Lung microvascular endothelial cell (primary cell): ENCODE measurements around the gene SCP2. TPM values are rescaled to one million over a fixed set of nuclear protein-coding genes. Genes with fewer than 3 reads are reported as not detected.

Experiments
- DNase-seq, 2 donors: peaks; one replicate each; pipeline versions ENCODE4 v3.0.0 to v3.0.0-alpha.2; 2010; ENCODE audit warnings: low read depth in 2 of 2
- total RNA-seq: library from RNA; depleted of rRNA; stranded (reverse); fragments of >200 nt; gene quantifications from 2 replicates; pipeline ENCODE4 v1.2.1, GENCODE V29; 2014

Gene SCP2
- total RNA-seq, 1 donor from 2014 or later, result 95.2 TPM

- DNase-seq, result no peak
Measured at GRCh38 chr1:53080769-53081168, 153.7 kb downstream of the SCP2 start.

GRCh38 chr1:53081384-53082066 is 154.4 kb downstream of the SCP2 start:
- no peak for DNase-seq

- DNase-seq, result no peak
Measured at GRCh38 chr1:53082826-53083455, 155.9 kb downstream of the SCP2 start.

GRCh38 chr1:53083636-53084588 is 156.8 kb downstream of the SCP2 start:
- no peak for DNase-seq

- DNase-seq, result no peak
Measured at GRCh38 chr1:53084589-53084971, 157.5 kb downstream of the SCP2 start.

GRCh38 chr1:53085405-53085804 is 158.3 kb downstream of the SCP2 start:
- DNase-seq, result no peak

GRCh38 chr1:53086491-53087070 is 159.5 kb downstream of the SCP2 start:
- DNase-seq, result no peak

GRCh38 chr1:53087332-53088285 is 160.5 kb downstream of the SCP2 start:
- no peak for DNase-seq

- DNase-seq, result no peak
Measured at GRCh38 chr1:53088616-53089300, 161.7 kb downstream of the SCP2 start.

- DNase-seq, result no peak
Measured at GRCh38 chr1:53089478-53090226, 162.6 kb downstream of the SCP2 start.

GRCh38 chr1:53090227-53091147 is 163.4 kb downstream of the SCP2 start:
- no peak for DNase-seq

- DNase-seq, result no peak
Measured at GRCh38 chr1:53091841-53092645, 165.0 kb downstream of the SCP2 start.

GRCh38 chr1:53092659-53093450 is 165.8 kb downstream of the SCP2 start:
- no peak for DNase-seq

- DNase-seq, result no peak
Measured at GRCh38 chr1:53093451-53093754, 166.3 kb downstream of the SCP2 start.

GRCh38 chr1:53093778-53094532 is 166.9 kb downstream of the SCP2 start:
- no peak for DNase-seq

GRCh38 chr1:53094533-53094919 is 167.4 kb downstream of the SCP2 start:
- peak in 1 of 2 donors; percentile 13 for DNase-seq
